GM19438 (cell line): ENCODE data around the gene LYZL2.
"Not testable (repeated sequence)": the region's sequence is repeated elsewhere in the genome, so short reads cannot be mapped to it uniquely, and the experiment has no call there.

Experiments used
- ATAC-seq: cut with Tn5 transposase; IDR thresholded peaks from one replicate; pipeline ENCODE4 v1.9.1; 2021; ENCODE audit warnings: low read depth; ENCODE audit not compliant: unreplicated experiment

LYZL2 gene

GRCh38 chr10:30596013-30596412, 33.5 kb downstream of the LYZL2 start:
- no peak for ATAC-seq

GRCh38 chr10:30594077-30594476, 35.5 kb downstream of the LYZL2 start:
- ATAC-seq, result no peak

DNA sequence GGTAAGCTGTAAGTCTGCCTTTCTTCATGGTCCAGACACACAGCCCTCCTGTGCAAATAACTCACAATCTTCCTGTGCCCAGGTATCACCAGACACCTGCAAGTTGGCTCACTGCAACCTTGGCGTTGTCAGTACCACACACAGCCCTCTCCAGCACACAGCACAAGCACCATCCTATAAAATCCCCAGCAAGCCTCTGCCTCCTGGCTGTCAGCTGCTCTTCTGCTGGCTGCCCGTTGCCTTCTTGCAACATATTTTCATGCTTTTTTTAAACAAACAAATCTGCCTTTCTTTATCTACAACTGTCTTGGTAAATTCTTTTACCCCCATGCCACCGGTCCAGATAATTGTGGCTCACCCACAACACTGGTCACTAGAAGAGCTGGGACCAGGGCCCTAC, 36.8 kb downstream of the LYZL2 start:
- not testable (repeated sequence) for ATAC-seq

DNA sequence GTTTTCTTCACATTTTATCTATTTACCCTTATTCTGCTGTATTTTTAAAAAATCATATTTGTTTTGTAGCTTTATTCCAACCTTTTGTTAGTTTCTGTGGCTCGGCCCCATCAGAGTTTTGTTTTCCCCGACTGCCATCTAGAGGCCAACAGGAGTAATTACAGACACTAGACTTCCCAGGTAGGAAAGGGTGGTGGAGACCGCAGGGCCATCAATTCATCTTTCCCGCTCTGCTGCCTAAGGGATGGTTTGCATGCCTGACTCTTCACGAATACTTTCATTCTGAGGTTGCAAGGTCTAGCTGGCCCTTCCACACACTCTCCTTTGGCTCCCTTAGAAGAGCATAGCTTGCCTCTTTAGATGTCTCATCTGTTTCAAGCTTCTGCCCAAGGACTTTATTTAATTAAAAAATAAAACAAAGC, 38.3 kb downstream of the LYZL2 start:
- no peak for ATAC-seq

GRCh38 chr10:30589441-30589840, 40.1 kb downstream of the LYZL2 start:
- no peak for ATAC-seq

DNA sequence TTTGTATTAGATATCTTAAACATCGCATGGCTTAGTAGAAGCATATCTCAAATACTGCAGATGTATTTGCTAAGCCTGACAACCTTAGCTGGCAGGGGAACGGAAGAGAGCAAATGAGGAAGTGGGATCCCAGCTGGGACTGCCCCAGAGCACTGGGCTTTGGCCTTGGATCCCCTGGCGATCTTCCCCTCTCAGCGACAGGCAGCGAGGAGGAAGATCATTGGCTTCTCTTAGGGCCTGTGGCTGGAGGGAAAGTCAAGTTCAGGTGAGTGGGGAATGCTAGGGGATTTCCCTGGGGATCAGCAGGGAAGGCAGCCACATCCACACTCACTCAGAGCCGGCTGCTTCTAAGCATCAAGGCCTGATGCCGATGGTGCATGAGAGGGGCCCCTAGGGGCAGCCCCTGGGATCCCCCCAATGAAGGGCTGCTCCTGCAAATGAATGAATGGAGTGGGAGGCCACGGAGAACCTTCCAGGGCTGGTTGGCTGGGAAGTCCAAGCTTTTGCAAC, 42.0 kb downstream of the LYZL2 start:
- peak; percentile 67 for ATAC-seq

- no peak for ATAC-seq
Measured at GRCh38 chr10:30586828-30587227, 42.7 kb downstream of the LYZL2 start.

- peak; percentile 58 for ATAC-seq
Measured at GRCh38 chr10:30583778-30584415, 45.7 kb downstream of the LYZL2 start.

DNA sequence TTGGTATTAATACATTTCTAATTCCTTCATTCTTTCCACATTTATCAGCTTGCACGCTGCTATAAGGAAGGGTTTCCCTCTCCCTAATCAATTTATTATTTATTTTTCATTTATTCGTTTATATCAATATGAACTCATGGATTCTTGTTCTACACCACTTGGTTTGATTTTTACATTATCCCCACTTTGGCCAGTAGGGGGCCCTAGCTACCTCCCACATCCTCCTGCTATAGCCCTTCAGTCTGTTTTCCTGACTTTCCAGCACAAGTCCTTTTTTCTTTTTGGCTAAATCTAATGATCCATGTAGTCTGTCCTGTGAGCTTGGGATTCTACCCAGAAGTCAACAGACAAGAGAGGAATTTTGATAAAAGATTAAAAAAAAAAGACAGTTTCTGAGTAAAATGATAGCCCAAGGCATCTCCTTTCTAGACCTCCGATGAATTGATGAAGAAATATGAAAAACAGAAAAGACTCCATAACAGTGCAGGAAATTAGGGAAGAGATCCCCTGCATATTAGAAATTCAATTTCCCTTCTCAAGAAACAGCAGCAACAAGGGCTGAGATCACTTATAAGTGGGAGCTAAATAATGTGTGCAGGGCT, 47.7 kb downstream of the LYZL2 start:
- ATAC-seq, result no peak

DNA sequence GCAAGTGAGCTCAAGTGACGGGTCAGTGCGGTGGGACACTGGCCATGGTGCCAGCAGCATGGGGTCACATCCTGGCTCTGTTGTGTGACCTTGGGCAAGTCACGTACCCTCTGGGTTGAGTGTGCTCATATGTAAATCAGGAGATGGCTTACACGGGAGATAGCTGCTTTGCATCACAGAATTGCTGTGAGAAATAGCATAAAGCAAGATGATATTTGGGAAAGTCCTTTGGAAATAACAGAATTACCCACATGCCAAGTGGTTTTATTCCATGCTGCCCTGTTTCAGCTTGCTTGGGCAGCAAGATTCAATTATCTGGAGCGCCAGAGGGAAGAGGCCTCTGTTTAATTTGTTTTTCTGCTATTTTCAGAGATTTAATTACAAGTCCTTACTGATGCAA, 48.9 kb downstream of the LYZL2 start:
- ATAC-seq, result no peak

- no peak for ATAC-seq
Measured at GRCh38 chr10:30580241-30580640, 49.3 kb downstream of the LYZL2 start.

GRCh38 chr10:30579574-30579973, 50.0 kb downstream of the LYZL2 start:
- no peak for ATAC-seq

DNA sequence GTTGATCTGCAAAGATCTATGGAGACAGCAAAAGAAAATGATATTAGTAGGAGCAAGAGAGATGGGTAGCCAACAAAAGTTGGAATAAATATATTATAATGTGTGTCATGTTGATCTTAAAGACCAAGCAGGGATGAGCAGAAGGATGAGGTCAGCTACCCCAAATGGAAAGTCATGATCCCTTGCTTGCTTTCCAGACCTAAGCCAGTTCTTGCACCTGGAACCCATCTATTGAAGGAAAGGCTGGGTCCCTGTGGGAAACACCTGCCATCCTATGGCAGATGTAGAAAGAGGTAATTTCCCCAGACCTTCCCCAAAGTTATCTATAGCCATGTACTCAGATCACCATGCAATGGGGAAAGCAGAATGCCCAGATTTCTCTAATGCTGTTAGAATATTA, 52.5 kb downstream of the LYZL2 start:
- no peak for ATAC-seq

DNA sequence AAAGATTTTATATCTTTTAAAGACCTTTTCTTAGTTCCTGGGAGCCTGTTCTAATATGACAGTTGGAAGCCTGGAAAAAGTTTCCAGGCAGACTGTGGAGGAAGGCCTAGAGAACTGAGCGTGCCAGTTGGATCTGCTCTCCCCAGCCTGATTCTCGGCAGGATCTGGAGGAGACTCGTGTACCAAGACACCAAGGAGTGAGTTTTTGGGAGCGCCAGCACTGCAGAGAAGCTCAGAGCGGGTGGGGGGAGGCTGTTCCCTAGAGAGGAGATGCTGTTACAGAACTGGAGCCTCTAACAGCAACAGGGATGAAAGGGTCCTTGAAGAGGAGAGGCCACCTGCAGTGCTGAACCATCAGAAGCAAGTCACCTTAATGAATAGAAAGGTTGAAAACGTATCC, 52.9 kb downstream of the LYZL2 start:
- no peak for ATAC-seq

- ATAC-seq, result no peak
Measured at GRCh38 chr10:30574432-30574796, 55.1 kb downstream of the LYZL2 start.

- ATAC-seq, result no peak
Measured at GRCh38 chr10:30573721-30574431, 55.7 kb downstream of the LYZL2 start.

DNA sequence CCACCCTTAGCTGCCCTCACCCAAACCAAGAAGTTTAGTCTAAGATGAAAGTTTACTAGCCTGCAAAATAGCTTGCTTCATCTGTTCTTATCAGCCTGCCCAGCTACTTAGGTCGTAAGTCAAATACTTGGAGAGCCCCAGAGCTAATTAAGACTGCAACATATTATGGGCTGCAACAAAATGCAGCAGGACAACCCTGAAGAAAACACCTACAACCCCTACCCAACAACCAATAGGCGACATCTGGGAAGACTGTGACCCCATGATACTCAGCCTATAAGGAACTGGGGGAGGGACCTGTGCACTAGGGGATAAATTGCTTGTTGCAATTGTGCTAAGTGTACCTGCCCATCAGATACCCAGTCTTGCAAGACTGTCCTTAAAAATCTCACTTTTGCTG, 64.1 kb downstream of the LYZL2 start:
- no peak for ATAC-seq

DNA sequence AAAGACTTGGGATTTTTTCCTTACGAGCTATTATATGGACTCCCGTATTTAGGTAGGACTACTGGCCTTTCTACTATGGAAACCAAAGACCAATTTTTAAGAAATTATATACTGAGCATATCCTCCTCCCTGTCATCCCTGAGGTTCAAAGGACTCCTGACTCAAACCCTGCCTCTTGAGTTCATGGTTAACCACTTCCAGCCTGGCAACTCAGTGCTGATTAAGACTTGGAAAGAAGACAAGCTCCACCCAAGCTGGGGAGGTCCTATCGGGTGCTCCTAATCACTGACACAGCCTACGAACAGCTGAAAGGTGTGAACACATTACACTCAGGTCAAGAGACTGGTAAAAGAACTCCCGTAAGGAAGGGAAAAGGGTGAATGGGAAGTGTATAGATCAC, 66.8 kb downstream of the LYZL2 start:
- ATAC-seq, result no peak
